Measurements from ENCODE around the gene INO80C.

DNA sequence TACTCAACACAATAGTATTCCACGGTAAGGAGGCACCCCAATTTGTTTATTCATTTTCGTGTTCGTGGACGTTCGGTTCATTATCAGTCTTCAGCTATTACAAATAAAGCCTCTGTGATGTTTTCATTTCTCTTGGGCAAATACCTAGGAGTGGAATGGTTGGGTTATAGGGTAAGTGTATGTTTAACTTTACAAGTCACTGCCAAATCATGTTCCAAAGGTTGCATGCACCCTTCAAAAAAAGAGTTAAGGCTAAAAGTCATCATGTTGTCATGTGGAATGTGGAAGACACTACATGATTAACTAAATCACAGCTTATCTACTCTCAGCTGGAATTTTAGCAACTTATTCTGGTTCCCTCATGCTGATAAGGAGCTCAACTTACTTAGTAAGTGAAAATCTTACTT is 15.8 kb downstream of the INO80C start:
- TF ChIP-seq, protein P1, sequence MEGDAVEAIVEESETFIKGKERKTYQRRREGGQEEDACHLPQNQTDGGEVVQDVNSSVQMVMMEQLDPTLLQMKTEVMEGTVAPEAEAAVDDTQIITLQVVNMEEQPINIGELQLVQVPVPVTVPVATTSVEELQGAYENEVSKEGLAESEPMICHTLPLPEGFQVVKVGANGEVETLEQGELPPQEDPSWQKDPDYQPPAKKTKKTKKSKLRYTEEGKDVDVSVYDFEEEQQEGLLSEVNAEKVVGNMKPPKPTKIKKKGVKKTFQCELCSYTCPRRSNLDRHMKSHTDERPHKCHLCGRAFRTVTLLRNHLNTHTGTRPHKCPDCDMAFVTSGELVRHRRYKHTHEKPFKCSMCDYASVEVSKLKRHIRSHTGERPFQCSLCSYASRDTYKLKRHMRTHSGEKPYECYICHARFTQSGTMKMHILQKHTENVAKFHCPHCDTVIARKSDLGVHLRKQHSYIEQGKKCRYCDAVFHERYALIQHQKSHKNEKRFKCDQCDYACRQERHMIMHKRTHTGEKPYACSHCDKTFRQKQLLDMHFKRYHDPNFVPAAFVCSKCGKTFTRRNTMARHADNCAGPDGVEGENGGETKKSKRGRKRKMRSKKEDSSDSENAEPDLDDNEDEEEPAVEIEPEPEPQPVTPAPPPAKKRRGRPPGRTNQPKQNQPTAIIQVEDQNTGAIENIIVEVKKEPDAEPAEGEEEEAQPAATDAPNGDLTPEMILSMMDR (IDR thresholded peaks at IDR 0.05) = no peak
- TF ChIP-seq POLR2AphosphoS5 (IDR thresholded peaks at IDR 0.05) (no peak), POLR2A (IDR thresholded peaks at IDR 0.05) (no peak)
